Left ventricle myocardium inferior (tissue), 1 donor: ENCODE results near the gene NEXN. TPM values are rescaled to one million over a fixed set of nuclear protein-coding genes. Genes with fewer than 3 reads are reported as not detected.

ENCODE experiments used
- DNase-seq: peaks from one replicate; pipeline ENCODE4 v3.0.0-alpha.2; 2020
- H3K27ac ChIP-seq: fragments of 200-600 bp; replicated peaks from 2 replicates; pipeline ENCODE4 v1.8.0; 2021
- H3K27me3 ChIP-seq: fragments of 200-600 bp; 2 replicates; pipeline ENCODE4 v1.8.0; 2021; ENCODE audit warnings: low read depth
- H3K36me3 ChIP-seq: fragments of 200-600 bp; 2 replicates; pipeline ENCODE4 v1.8.0; 2021
- H3K4me1 ChIP-seq: fragments of 200-600 bp; 2 replicates; pipeline ENCODE4 v1.8.0; 2021
- H3K4me3 ChIP-seq: fragments of 200-600 bp; 2 replicates; pipeline ENCODE4 v1.8.0; 2021; ENCODE audit warnings: mild to moderate bottlenecking, moderate library complexity
- H3K9me3 ChIP-seq: fragments of 200-600 bp; replicated peaks from 2 replicates; pipeline ENCODE4 v1.8.0; 2021
- intact Hi-C: fragments of 100-400 bp; cut with micrococcal nuclease; formaldehyde crosslinking; loops from one replicate; pipeline ENCODE4 v1.11.0; 2022
- total RNA-seq: library from RNA; stranded (reverse); fragmentation: NEBNext Ultra II Directional; extraction: Animal tissue kit (Norgen Biotek cat#: 25700); gene quantifications from one replicate; pipeline ENCODE4 v1.2.1, GENCODE V29; 2021
- TF ChIP-seq, protein P1 (sequence below): fragments of 200-600 bp; IDR thresholded peaks from 2 replicates; pipeline ENCODE4 v1.8.0; 2021; ENCODE audit warnings: antibody characterized with exemption, mild to moderate bottlenecking, borderline replicate concordance
- donor health status: DM: no; HTN: yes; CAD: no; lungs with severe emphysema.

The NEXN gene
- total RNA-seq, 1 donor from 2014 or later = 391 TPM

- intact Hi-C loops = no loop called here
- no peak overlapping the region for H3K27ac ChIP-seq
- no peak for DNase-seq
- peaks cover 36% of the 10 kb centered on the region for H3K4me1 ChIP-seq
- TF ChIP-seq, protein P1, sequence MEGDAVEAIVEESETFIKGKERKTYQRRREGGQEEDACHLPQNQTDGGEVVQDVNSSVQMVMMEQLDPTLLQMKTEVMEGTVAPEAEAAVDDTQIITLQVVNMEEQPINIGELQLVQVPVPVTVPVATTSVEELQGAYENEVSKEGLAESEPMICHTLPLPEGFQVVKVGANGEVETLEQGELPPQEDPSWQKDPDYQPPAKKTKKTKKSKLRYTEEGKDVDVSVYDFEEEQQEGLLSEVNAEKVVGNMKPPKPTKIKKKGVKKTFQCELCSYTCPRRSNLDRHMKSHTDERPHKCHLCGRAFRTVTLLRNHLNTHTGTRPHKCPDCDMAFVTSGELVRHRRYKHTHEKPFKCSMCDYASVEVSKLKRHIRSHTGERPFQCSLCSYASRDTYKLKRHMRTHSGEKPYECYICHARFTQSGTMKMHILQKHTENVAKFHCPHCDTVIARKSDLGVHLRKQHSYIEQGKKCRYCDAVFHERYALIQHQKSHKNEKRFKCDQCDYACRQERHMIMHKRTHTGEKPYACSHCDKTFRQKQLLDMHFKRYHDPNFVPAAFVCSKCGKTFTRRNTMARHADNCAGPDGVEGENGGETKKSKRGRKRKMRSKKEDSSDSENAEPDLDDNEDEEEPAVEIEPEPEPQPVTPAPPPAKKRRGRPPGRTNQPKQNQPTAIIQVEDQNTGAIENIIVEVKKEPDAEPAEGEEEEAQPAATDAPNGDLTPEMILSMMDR = no peak
- H3K4me3 ChIP-seq = no peak overlapping the region
- peaks cover 23% of the 10 kb centered on the region for H3K36me3 ChIP-seq
- H3K27me3 ChIP-seq = no peaks in the 10 kb centered on the region
- H3K9me3 ChIP-seq = no peaks in the 10 kb centered on the region
These were observed 102.3 kb downstream of the NEXN start for GRCh38 chr1:77990629-77991204.

DNA sequence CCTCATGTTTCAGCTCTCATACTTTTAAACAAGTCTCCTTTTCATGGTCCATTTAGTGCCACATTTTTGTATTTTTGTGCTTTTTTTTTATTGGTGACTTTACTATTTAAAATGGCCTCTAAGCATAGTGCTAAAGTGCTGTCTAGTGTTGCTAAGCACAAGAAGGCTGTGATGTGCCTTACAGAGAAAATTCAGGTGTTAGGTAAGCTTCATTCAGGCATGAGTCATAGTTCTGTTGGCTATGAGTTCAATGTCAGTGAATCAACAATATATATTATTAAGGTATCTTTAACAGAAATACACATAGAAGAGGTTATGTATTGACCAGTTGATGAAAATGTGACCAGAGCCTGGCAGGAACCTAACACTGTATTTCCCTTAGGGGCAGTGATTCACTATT, 103.2 kb downstream of the NEXN start:
- DNase-seq = no peak
- no peak overlapping the region for H3K27ac ChIP-seq
- H3K36me3 ChIP-seq = peaks cover 23% of the 10 kb centered on the region
- H3K4me1 ChIP-seq = peaks cover 28% of the 10 kb centered on the region
- TF ChIP-seq, protein P1 = no peak
- no peaks in the 10 kb centered on the region for H3K9me3 ChIP-seq
- intact Hi-C loops = no loop called here
- no peak overlapping the region for H3K4me3 ChIP-seq
- H3K27me3 ChIP-seq = no peaks in the 10 kb centered on the region

Other genes starting within 250 kb of the NEXN start
- 37.8 TPM for gene ZZZ3, start 206.0 kb upstream of the NEXN start, total RNA-seq
- gene USP33, start 128.8 kb upstream of the NEXN start, total RNA-seq = 24.2 TPM
- gene MIGA1, start 109.0 kb upstream of the NEXN start, total RNA-seq = 11.2 TPM
- gene FUBP1, start 90.4 kb downstream of the NEXN start, total RNA-seq = 55.7 TPM
- 118 TPM for gene DNAJB4, start 116.3 kb downstream of the NEXN start, total RNA-seq
- gene GIPC2, start 157.3 kb downstream of the NEXN start, total RNA-seq = 2.5 TPM